HG03469 (cell line): Measurements from ENCODE around the gene PPP2R3B.

Experiments
- ATAC-seq: cut with Tn5 transposase; IDR thresholded peaks from one replicate; pipeline ENCODE4 v1.9.1; 2021; ENCODE audit warnings: mild to moderate bottlenecking, moderate library complexity, moderate number of reproducible peaks; ENCODE audit not compliant: unreplicated experiment

The PPP2R3B gene

DNA sequence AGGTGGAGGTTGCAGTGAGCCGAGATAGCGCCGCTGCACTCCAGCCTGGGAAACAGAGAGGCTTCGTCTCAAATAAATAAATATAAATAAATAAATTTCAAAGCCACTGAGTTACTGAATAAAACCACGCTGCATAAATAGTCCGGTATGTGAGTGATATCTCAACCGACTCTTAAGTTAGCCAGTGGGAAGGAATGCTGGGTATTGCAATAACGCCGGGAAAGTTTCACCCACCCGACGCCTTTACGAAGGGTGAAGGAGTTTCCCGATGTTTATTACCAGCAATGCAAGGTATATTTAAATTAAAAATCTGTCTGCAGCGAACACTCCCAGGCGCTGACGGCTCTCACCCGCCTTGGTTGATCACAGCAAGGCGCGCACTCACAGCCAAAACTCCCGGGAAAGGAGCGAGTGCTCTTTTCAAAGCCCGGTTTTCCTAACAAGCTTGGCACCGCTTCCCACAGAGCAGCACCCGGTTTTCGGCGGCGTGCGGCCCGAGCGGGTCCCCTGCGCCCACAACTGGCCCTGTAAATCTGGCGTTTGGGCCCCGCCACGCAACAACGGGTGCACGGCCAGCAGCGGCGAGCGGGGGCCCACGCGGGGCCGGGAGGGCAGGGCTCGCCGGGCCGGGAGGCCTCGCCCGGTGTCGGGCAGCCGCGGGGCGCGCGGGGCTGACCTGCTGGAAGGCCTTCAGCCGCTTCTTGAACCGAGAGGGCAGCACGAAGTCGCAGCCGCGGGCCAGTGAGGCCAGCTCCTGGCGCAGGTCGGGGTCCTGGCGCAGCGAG is 13.7 kb downstream of the PPP2R3B start:
- ATAC-seq: no peak

DNA sequence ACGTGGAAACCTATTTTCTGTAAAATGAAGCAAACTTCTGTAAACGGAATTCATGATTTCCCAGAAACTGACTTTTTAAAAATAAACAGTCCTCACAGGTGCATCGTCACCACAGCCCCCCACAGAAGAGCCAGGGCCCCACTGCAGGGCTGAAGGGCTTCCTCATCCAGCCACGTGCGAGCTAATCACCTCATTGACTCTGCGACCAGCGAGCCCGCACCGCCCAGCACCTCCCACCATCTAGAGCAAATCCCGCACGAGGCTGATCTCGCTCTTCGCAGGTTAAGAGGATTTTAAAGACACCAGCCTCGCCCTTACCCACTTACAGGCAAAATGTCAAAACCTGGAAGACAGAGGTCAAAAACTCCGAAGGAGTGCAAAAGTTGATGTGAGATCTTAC is 14.8 kb downstream of the PPP2R3B start:
- ATAC-seq: no peak

- no peak for ATAC-seq
Measured at GRCh38 chrX:370963-371745, 15.6 kb downstream of the PPP2R3B start.

DNA sequence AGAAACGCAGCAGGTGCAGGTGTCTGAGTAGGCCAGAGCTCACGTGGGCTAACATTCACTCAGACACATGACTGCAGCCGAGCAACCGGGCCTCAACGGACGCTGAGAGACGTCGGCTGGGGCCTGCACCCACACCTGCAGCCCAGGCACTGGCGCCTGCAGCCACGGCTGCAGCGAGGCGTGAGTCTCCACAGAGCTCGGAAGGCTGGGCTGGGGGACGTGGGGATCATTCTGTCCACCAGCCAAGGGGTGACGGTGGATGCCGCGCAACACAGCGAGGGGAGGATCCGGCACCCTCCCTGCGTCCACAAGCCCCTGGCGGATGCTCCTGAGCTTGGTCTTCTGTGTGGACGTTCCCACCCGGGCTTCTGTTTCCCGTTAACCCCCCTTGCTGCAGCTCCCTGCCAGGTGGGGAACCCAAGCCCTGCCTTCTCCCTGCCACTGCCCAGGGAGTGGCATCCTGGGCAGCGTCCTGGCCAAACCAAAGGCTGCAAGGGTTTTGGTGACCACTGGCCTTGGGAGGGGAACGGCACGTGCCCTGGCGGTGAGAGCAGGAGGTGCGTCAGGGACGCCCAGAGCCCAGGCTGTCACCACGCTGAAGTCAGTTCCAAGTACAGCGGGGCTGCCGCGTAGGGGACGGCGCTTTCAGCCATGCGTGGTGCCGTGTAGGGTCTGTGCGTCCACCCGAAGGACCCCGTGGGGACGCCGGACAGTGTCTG is 16.3 kb downstream of the PPP2R3B start:
- no peak for ATAC-seq

GRCh38 chrX:369563-370101 is 17.1 kb downstream of the PPP2R3B start:
- no peak for ATAC-seq

- no peak for ATAC-seq
Measured at GRCh38 chrX:368811-369562, 17.7 kb downstream of the PPP2R3B start.

DNA sequence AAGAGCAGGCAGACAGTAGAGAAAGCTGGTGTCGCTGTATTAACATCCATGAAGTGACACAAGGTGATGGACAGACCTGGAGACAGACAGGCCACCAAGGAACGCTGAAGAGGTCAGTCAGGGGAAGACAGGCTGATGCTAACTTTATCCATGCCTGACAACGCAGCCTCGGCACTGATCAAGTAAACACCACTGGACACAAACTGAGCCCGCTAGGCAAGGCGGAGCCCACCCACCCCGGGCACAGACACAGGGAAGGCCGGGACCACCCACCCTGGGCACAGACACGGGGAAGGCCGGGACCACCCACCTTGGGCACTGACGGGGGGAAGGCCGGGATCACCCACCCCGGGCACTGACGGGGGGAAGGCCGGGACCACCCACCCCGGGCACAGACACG is 18.8 kb downstream of the PPP2R3B start:
- no peak for ATAC-seq

- ATAC-seq: no peak
Measured at GRCh38 chrX:367349-367748, 19.4 kb downstream of the PPP2R3B start.

GRCh38 chrX:363621-364375 is 22.9 kb downstream of the PPP2R3B start:
- no peak for ATAC-seq

- no peak for ATAC-seq
Measured at GRCh38 chrX:362937-363620, 23.6 kb downstream of the PPP2R3B start.

GRCh38 chrX:362351-362750 is 24.4 kb downstream of the PPP2R3B start:
- no peak for ATAC-seq

DNA sequence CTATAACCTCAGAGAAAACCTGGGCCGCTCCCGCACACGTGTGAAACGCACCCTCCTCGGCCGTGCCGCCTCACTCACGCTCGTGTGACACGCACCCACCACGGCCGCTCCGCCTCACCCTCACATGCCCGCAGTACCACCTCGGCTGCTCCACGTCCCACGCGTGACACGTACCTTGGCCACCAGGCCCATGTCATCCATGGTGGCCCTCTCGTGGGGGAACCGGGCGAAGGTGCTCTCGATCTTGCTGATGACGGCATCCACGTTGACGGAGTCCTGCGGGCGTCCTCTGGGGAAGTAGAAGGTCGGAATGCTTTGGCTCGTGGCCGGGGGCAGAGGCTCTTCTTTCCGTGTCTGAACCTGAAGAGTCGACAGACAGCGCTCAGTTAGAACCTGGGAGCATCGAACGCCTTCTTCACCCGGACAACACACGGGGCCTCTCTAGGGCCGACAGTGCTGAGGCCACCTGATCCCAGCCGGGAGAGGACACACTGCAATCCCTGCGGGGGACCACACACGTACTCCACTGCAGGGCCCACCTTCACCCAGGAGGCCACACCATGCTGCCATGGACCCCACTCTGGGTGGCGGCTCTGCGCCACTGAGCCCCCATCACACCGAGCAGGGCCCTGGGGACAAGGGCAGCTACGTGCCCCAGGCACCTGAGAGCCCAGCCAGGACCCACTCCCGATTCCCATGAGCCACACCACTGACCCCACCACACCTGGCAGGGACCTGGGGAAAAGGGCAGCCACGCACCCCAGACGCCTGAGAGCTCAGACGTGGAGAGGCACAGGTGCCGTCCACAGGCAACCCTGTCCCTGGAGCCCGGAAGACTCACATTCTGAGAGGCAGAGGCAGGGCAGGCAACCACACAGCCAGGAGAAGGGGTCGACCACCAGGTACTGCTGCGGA is 25.2 kb downstream of the PPP2R3B start:
- ATAC-seq: no peak

- ATAC-seq: no peak
Measured at GRCh38 chrX:360496-361150, 26.1 kb downstream of the PPP2R3B start.

DNA sequence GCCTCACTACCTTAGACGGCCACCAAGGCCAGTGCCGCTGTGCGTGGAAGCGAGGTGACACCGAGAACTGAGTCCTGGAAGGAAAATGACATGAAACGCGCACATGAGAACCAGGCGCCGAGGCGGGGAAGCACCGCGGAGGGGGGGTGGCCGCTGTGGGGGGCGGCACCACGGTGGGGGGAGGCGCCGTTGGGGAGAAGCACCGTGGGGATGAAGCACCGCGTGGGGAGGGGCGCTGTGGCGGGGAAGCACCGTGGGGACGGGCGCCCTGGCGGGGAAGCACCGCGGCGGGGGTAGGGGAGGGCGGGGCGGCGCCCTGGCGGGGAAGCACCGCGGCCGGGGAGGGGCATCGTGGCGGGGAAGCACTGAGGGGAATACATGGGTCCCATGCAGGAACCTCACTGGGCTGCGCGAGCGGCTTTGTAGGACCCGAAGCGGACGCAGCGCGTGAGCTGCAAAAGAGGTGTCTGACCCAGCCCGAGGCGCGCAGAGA is 28.0 kb downstream of the PPP2R3B start:
- no peak for ATAC-seq

DNA sequence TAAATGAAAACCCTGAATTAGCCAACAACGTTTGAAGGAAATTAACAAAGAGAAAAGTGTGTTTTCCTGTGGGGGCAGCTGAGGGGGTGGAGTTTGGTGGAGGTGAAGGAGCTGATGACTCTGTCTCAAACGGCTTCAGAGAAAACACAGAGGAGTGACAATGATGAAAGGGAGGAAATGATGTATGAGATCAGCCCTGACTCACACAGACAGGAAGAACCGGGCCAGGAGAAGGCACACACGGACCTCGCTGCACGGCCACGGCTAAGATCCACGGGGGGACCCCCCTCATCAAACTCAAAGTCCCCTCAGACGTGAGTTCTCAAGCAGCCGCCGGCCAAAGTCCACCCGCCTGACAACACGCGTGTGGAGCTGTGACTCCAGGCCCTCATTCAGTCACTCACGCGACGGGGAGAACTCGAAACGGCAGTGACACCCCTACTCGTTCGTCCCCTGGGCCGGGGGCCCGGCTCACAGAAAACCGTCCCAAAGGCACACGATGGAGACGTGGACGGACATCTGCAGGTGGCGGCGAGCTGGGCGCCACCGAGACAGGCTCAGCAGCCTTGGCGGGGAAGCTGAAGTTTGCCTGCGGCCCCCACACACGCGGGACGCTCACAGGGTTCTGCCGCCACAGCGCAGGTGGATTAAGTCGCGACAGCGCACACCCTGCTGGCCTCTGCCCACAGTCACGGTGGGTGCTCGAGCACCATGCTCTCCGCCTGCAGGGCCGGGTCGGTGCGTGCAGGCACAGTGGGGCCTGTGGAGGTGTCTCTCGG is 28.8 kb downstream of the PPP2R3B start:
- no peak for ATAC-seq

DNA sequence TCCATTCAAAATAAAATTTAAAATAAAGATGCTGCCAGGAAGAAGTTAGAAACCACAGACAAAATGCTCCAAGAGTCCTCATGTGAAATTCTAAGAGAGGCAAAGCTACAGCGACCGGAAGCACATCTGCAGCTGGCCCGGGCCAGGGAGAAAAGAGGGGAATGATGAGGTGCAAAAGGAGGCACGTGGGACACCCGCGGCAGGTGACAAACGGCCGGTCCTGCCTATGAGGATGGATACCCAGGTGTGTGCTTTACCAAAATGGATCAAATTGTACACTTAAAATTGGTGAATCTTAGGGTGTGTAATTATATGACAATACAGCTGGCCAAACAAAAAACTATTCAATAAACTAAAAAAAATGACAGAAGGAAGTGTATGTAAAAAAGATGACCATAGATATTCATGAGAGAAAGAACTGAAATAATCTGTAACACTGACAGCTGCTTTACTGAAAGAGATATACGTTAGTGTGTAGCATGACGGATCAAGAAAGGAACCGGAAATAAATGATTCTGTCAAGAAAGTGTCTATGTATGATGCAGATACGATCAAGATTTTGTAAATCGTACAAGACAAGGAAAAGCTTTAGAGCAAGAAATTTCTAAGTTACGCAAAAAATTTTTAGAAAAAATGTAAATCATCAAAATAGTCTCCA is 29.5 kb downstream of the PPP2R3B start:
- ATAC-seq: no peak
